Measurements from ENCODE around the gene NACAD.

The NACAD gene

DNA sequence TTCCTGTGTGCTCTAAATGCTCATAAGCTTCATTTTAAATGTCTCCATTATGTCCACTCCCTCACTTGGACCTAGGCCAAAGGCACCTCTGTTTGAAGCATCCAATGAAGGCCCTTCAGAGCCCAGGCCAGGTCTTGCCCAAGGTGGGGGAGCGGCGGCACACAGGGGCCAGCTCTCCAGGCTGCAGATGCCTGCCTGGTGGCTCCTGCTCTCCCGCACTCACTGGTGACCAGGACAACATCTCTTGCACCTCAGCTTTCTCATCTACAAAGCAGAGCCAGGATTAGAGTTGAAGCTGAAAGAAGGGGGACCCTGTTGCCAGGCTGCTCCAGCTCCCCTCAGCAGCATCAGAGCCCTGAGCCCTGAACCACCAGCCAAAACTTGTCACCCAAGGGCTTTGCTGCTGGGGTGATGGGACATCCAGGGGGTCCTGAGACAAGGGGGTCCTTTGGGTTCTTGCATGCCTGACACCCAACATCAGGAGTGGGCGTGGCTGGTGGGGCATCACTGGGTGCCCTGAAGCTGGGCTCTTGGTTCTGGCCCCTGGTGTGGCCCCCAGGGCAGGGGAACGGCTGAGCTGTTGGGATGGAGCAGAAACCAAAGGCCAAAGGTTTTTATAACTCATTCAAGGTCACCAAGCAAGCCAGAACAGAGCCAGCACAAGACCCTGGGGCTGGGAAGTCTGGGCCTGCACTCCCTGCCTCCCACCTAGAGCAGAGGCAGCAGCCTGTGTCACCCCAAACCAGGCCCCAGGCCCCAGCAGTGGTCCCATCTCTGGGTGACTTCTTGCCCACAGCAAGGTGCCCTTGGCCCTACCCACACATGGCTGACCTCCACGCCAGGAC is 1.2 kb downstream of the NACAD start:
- no peak for DNase-seq

DNA sequence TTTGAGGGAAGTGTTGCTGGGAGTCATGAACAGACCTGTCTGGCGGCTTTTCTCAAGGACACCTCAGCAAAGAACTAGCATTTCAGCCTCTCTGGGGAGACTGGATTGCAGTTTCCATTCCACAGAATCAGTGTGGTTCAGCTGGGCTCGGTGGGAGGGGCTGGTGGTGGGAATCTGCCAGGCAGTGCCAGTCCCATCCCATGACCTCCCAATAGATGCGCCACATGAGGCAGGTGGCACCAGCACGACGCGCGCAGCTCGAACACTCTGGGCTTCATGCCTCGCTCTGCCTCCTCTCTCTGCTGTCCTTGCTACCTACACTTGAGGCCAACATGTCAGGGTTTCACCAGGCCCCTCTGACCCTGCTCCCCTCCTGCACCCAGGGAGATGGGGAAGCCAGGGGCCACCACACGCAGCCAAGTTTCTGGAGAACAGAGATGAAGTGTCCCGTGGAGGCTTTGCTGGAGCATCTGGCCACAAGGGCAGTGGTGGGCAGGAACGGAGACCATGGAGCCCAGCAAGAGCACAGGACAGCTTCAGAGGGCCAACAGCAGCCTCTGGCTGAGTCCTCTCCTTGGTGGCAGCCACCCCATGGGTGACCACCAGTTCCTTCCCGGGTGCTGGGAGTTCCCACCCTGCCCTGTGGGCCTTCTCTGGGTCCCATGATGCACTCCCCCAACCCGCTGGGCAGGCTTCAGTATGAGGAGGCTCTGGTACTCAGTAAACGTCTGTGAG is 2.3 kb downstream of the NACAD start:
- DNase-seq = no peak

DNA sequence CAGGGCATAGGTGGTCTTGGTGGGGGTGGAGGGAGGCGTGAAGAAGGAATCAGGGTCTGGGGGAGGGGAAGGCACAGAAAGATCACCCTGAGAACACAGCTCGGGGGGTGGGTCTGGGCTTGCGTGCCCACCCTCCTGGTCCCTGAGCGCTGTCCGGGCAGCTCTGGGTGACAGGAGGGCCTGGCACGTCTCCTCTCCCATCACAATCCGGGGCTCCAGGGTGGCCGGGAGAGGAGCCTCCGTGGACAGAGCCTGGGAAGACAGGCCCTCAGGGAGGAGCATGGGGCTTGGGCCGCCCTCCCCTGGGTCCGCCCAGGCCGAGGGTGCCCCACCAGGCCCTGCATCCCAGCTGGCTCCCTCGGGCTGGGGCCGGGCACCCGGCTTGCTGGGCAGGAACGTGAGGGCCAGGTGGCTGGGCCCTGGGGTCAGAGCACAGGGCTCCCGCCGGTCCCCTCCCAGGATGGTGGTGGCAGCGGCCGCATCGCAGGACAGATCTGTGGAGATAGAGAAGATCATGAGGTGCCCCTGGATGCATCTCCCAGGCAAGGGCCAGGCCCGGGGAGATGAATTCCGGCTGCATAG is 3.1 kb downstream of the NACAD start:
- DNase-seq = no peak

DNA sequence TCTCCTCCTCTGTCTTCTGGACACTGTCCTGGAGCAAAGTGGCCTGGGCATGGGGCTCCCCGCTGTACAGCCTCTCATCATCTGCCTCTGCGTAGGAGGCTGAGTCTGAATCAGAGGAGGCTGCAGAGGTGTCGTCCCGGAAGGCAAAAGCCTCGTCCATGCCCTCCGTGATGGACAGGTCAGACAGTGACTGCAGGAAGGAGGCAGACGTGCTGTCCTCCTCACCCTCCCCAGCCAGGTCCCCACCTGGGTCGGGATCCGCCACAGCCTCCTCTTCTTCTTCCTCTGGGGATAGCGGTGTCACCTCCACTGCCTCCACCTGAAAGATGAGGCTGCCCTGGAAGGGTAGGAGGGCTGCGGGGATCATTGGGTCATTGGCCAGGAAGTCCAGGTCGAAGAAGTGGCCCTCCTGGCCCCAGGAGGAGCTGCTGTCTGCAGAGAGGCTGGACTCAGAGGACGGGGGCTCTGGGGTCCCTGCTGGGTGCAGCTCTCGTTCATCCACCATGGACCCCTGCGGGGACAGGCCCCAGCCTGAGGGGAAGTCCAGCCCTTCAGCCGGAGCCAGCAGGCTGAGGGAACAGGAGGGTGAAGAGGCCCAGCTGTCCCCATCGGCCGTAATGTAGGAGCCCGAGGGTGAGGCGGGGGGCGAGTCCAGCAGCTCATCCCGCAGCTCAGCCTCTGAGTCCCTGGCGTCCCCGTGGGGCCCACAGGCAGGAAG is 3.7 kb downstream of the NACAD start:
- DNase-seq = no peak

DNA sequence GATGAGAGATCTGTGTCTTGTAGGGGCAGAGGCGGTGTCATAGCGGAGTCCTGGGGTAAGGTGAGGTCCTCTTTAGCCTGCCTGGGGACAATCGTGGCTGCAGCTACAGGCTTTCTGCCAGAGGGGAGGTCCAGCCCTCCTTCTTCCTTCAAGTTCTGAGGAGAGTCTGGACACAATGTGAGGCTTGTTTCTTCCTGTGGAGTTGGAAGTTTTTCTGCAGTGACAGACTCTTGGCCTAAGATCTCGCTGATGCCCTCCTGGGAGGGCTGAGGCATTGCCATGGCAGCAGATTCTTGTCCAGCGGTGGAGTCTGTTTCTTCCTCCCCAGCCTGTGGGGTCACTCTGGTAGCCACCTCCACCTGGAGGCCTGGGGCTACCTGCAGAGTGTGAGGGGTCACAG is 4.4 kb downstream of the NACAD start:
- DNase-seq = no peak

DNA sequence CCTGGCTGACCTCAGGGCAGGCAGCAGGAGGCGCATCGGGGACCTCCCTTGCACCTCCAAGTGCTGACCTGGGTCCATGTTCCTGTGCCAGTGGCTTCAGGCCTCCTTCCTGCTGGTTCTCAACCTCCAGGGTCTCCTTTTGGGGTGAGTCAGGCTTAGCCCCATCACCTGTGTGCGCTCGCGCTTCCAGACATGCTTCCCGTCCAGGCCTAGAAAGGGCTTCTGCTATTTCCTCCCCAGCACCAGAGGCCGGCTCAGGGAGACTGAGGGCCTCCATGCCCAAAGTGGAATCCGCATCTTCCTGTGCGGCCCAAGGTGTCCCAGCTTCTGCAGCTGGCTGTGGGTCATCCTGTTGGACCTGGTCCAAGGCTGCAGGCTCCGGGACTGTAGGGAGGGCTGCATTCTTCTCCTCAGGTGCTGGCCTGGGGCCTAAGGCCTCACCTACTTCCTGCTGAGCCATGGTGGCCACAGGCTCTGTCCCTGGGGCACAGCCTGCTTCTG is 5.9 kb downstream of the NACAD start:
- DNase-seq = no peak

DNA sequence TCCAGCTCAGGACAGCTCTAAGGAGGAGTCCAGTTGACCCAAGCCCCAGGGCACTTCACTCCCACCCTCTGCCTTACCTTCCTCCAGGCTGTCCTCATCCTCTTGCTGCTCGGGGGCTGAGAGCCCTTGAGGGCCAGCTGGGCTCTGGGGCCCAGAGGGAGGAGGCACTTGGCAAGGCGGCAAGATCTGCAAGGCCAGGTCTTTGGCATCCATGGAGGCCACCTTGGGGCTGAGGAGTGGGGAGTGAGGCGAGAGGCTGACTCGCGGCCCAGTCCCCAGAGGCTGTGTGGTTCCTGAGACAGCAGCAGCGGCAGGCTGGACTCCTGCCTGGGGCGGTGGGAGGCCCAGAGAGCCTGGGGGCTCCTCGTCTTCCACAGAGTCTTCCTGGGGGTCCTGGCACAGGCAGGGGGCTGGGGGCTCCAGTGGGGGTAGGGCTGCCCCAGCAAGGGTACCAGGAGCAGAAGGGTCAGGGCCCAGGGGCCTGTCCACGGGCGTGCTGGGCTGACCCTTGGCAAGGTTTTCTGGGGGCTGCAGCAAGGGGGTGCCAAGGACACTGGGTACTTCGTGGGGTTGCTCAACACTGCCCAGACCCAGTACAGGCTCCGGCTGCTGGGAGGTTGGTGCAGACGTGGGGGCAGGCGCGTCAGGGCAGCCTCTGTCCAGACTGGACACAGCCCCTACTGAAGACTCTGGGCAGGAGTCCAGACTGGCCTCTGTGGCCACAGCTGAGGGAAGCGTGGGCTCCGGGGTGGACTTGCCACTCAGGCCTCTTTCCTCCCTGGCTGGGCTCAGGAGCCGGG is 6.5 kb downstream of the NACAD start:
- DNase-seq = no peak

DNA sequence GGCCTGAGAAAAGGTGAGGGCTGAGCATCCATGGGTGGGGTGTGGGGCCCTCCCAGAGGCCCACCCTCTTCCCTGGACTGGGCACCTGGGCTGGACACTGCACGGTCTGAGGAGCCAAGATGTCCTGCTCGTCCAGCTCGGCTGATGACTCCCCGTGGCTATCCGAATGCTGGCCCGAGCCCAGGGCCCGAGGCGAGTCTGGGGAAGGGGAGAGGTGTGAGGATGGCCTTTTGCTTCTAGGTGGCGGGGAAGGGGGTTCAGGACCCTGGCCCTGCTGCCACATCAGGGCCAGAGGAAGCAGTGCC is 7.1 kb downstream of the NACAD start:
- DNase-seq = no peak

DNA sequence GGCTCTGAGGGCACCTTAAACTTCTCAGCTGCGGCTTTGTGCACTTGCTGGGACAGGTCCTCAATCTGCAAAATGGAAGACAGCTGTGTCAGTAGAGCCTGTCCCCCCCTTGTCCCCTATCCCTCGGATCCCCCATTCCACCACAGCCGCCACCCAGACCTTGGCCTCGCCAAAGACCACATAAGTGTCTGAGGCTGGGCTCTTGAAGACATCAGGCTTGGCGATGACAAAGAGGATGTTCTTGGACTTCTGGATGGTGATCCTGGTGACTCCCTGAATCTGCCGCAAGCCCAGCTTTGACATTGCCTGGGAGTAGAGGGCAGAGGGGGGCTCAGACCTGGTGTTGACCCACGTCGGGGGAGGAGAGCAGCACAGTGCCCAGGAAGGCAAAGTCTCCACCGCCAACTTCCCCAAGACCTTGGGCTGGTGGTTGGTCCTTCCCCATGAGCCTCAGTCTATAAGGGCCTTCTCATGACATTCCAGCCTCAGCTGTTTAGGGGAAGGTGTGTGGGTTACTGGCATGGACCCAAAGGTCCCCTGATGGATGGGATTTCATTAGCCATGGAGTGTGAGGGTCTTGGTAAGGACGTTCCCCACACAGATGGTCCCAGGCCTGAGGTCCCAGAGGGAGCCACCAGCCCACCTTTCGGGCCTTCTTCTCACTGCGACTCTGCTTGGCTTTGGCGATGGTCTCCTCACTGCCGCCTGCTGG is 7.7 kb downstream of the NACAD start:
- DNase-seq = no peak

DNA sequence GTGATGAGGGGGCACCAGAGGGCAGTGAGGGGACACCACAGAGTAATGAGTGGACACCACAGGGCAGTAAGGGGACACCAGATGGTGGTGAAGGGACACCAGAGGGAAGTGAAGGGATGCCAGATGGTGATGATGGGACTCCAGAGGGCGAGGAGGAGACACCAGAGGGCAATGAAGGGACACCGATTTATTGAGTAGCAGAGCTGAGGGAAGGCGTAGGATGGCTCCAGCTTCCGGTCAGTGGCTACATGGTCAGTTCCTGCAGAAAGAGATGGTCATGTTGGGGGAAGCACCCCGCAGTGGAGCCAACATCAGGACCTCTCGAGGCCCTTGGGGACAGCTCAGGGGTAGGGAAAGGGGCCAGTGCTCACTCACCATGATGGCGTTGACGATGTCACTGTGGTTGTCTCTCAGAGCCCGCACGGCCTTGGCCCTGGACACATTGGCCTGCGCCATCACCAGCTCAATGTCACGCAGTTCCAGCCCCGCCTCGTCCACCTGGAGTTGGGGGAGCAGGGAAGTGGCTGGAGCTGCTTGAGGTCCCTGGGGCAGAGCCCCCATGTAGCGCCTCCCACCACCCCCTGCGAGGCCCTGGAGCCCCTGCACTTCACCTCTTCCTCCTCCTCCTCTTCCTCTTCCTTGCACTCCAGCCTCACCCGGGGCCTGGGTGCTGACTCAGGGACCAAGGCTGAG is 8.4 kb downstream of the NACAD start:
- DNase-seq = no peak

DNA sequence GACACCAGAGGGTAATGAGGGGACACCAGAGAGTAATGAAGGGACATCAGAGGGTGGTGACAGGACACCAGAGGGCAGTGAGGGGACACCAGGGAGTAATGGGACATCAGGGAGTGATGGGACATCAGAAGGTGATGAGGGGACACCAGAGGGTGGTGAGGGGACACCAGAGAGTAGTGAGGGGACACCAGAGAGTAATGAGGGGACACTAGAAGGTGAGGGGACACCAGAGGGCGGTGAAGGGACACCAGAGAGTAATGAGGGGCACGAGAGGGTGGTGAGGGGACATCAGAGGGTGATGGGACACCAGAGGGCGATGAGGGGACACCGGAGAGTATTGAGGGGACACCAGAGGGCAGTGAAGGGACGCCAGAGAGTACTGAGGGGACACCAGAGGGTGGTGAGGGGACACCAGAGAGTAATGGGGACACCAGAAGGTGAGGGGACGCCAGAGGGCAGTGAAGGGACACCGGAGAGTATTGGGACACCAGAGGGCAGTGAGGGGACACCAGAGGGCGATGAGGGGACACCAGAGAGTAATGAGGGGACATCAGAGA is 10.6 kb downstream of the NACAD start:
- DNase-seq = no peak

DNA sequence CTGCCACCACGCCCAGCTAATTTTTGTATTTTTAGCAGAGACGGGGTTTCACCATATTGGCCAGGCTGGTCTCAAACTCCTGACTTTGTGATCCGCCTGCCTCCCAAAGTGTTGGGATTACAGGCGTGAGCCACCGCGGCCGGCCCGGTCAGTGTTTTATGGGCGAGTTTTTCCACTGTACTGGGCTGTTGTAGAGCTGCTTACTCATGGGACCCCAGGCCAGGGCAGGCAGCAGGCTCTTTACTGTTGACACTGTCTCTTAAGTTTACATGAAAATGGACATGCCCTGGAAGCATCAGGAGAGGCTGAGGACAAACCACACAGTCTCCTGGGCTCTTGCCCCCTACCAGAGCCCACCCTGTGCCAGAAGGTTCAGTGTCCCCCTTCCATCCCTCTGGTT is 11.2 kb downstream of the NACAD start:
- DNase-seq = no peak

DNA sequence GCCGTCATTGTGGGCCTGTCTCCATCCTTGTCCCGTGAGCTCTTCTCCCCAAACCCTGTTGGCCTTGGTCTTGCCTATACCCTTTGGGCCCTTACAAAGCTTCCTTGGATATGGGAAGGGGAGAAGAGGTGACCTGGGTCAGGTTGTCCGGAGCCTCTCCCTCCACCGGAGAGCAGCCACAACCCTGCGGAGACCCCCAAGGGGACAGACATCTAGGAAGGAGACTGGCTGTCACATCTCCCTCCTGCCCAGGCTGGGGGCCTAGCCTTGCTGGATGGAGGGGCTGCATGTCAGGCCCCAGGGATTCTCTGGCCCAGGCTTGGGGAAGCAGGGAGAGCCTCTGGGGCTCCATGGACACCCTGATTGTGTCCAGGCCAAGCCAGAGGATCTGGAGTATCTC is 11.8 kb downstream of the NACAD start:
- no peak for DNase-seq

DNA sequence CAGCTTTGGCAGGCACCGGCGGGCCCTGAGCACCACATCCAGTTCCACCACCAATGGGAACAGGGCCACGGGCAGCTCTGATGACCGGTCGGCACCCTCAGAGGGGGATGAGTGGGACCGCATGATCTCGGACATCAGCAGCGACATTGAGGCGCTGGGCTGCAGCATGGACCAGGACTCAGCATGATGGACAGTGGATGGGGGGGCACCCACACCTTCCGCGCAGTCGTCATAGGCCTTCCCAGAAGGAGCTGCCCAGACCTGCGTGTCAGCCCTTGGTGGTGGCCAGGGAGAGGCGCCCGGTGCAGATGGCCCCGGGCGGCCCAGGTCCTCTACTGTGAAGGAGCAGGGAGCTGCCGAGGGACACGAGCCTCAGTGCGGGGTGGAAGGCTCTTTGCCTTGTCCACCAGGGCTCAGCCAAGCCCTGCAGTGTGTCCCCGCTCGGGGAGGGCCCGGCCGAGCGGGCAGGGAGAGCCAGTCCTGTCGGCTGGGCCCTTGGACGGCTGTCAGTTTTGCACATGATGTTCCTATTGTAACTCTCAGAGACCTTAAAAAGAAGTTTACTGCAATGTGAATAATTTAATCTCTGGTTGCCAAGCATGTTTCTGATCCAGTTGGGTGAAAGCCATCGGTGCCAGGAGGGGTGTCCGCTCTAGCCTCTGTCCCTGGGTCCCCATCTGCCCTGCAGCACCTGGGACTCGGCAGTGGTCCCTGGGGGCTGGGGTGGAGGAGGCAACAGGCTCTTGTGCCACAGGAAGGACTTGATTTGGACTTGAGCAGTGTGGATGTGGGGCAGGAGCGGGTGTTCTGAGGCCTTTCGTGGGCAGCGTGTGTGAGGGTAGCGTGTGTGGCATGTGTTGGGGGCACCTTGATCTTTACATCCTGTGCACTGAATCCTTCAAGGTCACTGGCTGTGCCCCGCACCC is 12.6 kb downstream of the NACAD start:
- DNase-seq = no peak

DNA sequence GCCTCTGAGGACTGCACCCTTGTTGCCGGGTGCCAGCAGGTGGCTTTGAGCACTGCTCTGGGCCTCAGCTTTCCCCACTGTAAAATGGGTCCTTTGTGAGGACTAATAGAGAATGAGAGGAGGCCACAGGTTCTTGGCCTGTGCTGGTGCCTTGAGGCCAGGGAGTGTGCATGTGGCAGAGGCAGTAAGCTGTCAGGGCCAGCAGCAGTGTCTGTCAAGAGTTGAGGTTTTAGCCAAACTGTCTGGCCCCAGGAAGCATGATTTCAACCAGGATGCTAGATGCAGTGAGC is 13.5 kb downstream of the NACAD start:
- no peak for DNase-seq

DNA sequence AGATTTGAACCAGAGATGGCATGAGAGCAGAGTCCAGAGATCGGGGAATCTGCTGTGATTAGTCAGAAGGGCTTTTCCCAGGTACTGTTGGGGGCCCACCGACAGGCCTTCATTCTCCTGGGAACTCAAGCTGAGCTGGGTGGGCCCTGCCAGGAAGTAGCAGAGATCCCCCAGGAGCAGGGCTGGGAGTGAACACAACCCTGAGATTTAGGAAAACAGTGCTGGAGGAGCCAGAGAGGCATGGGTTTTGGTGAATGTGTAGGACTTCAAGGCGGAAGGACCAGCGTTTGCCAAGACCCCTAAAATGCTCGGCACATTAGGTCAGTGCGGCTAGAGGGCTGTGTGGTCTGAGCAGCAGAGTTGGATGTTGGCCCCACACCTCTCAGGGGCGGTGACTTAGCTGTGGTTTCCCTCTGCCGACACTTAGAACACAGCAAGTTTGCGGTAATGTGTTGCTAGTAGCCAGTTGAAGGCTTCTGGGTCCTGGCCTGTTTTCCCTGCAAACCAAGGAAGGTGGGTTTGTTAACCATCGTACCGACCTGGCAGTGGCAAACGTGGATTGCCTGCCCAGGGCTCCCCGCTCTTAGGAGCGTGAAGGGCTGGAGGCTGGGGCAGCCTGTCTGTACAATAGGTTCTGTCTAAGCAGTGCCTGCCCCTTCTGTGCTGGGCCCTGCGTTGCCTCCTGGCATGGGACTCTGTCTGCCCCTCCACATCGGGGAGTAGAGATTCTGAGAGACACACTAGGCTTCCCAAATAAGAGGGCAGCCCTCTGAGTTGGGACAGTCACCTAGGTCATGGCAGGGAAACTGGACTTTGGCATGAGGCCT is 14.0 kb downstream of the NACAD start:
- no peak for DNase-seq

DNA sequence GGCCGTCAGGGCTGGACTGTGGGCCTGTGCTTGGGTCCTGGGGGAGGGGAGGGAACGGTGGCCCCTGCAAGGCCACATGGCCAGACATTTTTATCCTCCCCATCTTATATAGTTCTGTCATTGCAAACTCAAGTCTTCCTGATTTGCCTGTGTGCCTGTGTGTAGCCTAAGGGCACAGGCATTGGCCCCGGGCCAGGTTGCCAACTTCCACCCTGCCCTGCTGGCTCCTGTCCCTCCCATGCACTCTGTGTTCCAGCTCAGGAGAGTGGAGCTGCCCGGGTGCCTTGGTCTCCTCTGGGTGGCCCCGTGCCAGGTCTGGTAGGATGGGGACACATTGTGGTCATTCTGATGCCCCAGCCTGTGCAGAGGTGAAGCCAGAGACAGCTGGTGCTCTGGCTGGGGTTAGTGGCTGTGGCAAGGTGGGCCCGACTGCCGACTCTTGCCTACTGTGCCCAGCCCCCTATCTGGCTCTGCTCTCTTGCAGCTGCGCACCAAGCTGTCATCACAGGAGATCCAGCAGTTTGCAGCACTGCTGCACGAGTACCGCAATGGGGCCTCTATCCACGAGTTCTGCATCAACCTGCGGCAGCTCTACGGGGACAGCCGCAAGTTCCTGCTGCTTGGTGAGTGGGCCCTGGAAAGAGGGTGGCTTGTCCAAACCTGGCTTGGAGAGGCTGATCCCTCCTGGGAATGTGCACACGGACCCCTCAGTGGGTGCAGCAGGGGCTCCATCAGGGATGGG is 14.8 kb downstream of the NACAD start:
- DNase-seq = no peak

All from CD4-positive, alpha-beta T cell treated with Interleukin-6 for 4 hours (primary cell).